K562 (cell line): ENCODE measurements around the gene MFN1. TPM values are rescaled to one million over a fixed set of nuclear protein-coding genes. Genes with fewer than 3 reads are reported as not detected.

Source experiments
- EP400 ChIP-seq: fragments of 450-650 bp; IDR thresholded peaks from 2 replicates; pipeline ENCODE4 v1.6.1; 2017; ENCODE audit warnings: antibody characterized with exemption, mild to moderate bottlenecking, moderate library complexity
- ETV1 ChIP-seq: fragments of 450-650 bp; conservative IDR thresholded peaks from 2 replicates; pipeline ENCODE4 v1.6.1; 2016; ENCODE audit warnings: missing genetic modification characterization, control low read depth, low read depth, missing compliant biosample characterization
- FOXA3 ChIP-seq, 2 experiments: fragments of 450-650 bp in 1 of 2; sonication (generic) in 1 of 2; formaldehyde crosslinking; IDR thresholded peaks in 1 of 2; conservative IDR thresholded peaks in 1 of 2; 2 replicates each; pipeline versions ENCODE4 v1.4.0 to v1.8.0; 2020 to 2022; ENCODE audit warnings: mild to moderate bottlenecking in 2 of 2, missing genetic modification reagents in 1 of 2
- KAT8 ChIP-seq: fragments of 450-650 bp; IDR thresholded peaks from 2 replicates; pipeline ENCODE4 v1.6.1; 2016; ENCODE audit warnings: low read depth, mild to moderate bottlenecking
- RAD21 ChIP-seq, 2 experiments: fragments of 250-450 bp in 1 of 2; fragments of 450-650 bp in 1 of 2; sonication (Bioruptor Pico) in 1 of 2; formaldehyde crosslinking in 1 of 2; IDR thresholded peaks in 1 of 2; conservative IDR thresholded peaks in 1 of 2; 2 replicates each; pipeline versions ENCODE4 v1.4.0 to v1.8.0; 2020 to 2022; ENCODE audit warnings: mild to moderate bottlenecking in 2 of 2, moderate library complexity in 1 of 2
- ZC3H8 ChIP-seq: fragments of 450-650 bp; IDR thresholded peaks from 2 replicates; pipeline ENCODE4 v1.6.1; 2017
- ZNF253 ChIP-seq: fragments of 250-450 bp; sonication (Bioruptor Pico); conservative IDR thresholded peaks from 2 replicates; pipeline ENCODE4 v1.6.1; 2021; ENCODE audit warnings: mild to moderate bottlenecking
- ZNF79 ChIP-seq: fragments of 250-450 bp; sonication (Bioruptor Pico); IDR thresholded peaks from 2 replicates; pipeline ENCODE4 v1.4.0; 2020; ENCODE audit warnings: low read depth, mild to moderate bottlenecking, moderate library complexity
- polyA plus RNA-seq, 8 experiments: library from polyadenylated mRNA; depleted of rRNA in 4 of 8; stranded (reverse) in 5 of 8; unstranded in 3 of 8; fragments of >200 nt; fragmentation: Nextera tagmentation in 2 of 8; fragmentation: Illumina TruSeq in 1 of 8; extraction: Ambion mirVana in 2 of 8; extraction: Trizol in 1 of 8; gene quantifications; 2 replicates each; pipeline versions ENCODE4 v1.2.1 to v1.2.3, GENCODE V29; 2011 to 2014; ENCODE audit warnings: inconsistent platforms in 1 of 8, missing spikeins in 1 of 8
- total RNA-seq, 7 experiments: library from RNA; depleted of rRNA in 6 of 7; stranded (reverse); fragments of >200 nt in 6 of 7; fragmentation: Illumina TruSeq in 2 of 7; extraction: Trizol in 2 of 7; gene quantifications; 2 replicates each; pipeline versions ENCODE4 v1.2.1 to v1.2.3, GENCODE V29; 2011 to 2021; ENCODE audit warnings: low replicate concordance in 1 of 7
- TF ChIP-seq, protein P1 (sequence below): fragments of 450-650 bp; formaldehyde crosslinking; IDR thresholded peaks from 2 replicates; pipeline ENCODE4 v1.4.0; 2022; ENCODE audit warnings: missing genetic modification characterization
- TF ChIP-seq, protein P2 (sequence below): fragments of 250-450 bp; sonication (Bioruptor Pico); IDR thresholded peaks from 2 replicates; pipeline ENCODE4 v1.8.0; 2022; ENCODE audit warnings: moderate library complexity, mild to moderate bottlenecking, inconsistent platforms
- TF ChIP-seq, protein P3 (sequence below): sonication (generic); formaldehyde crosslinking; IDR thresholded peaks from 2 replicates; pipeline ENCODE4 v1.8.1; 2023; ENCODE audit warnings: mild to moderate bottlenecking, missing genetic modification reagents
- TF ChIP-seq, protein P4 (sequence below): fragments of 250-450 bp; sonication (Bioruptor Pico); IDR thresholded peaks from 2 replicates; pipeline ENCODE4 v1.4.0; 2020; ENCODE audit warnings: mild to moderate bottlenecking, moderate library complexity
- TF ChIP-seq, protein P5 (sequence below), 2 experiments: fragments of 450-650 bp in 1 of 2; sonication (generic) in 1 of 2; formaldehyde crosslinking in 1 of 2; IDR thresholded peaks in 1 of 2; conservative IDR thresholded peaks in 1 of 2; 2 replicates each; pipeline versions ENCODE4 v1.6.1 to v1.8.1; 2016 to 2023; ENCODE audit warnings: mild to moderate bottlenecking in 2 of 2, moderate library complexity in 2 of 2, inconsistent platforms in 1 of 2, missing genetic modification reagents in 1 of 2
- TF ChIP-seq, protein P6 (sequence below): IDR thresholded peaks from 2 replicates; pipeline ENCODE4 v1.6.1; 2011; ENCODE audit not compliant: insufficient read length; ENCODE audit errors: extremely low read depth

MFN1 gene
- total and polyA plus RNA-seq, 9 of the 15 experiments (the other 6 are each of a cell fraction or from before 2014, with no cell fraction given): 10.5 to 42.7 (median 22.6) TPM

DNA sequence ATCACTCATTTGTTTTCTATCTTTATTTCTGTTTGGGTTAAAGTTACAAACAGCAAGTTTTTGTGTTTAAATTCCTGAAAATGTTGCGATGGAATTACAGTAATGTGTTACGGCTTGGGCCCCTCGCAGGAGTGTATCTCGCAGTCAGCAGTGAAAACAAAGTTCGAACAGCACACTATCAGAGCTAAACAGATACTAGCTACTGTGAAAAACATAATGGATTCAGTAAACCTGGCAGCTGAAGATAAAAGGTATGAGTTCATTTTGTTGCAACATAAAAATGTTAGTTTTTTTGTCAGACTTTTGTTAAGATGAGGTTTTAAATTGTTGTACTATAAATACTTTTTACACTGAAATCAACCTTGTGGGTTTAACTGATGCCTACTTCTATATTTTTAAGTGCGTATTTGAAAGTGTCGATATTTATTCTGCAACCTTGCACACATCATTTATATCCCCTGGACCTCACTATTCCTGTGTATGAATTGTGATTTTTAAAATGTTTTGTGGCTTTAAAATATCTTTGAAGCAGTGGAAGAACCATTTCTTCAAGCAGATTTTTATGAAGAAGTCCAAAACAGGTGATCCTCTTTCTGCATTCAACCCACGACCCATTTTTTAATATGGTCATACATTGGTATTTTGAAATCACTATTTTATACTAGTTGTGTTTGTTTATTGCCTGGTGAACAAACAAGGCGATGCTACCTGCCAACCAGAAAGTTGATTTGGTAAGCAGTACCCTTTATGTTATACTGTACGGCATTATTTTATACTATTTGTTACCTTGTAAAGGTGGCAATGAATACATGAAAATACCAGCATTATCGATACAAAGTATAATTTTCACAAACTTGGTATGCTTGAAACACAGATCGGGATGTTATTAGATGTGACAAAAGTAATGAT, 27.8 kb downstream of the MFN1 start (continued):
- TF ChIP-seq, protein P1, sequence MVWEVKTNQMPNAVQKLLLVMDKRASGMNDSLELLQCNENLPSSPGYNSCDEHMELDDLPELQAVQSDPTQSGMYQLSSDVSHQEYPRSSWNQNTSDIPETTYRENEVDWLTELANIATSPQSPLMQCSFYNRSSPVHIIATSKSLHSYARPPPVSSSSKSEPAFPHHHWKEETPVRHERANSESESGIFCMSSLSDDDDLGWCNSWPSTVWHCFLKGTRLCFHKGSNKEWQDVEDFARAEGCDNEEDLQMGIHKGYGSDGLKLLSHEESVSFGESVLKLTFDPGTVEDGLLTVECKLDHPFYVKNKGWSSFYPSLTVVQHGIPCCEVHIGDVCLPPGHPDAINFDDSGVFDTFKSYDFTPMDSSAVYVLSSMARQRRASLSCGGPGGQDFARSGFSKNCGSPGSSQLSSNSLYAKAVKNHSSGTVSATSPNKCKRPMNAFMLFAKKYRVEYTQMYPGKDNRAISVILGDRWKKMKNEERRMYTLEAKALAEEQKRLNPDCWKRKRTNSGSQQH (CRISPR knock-in tag): no peak
- TF ChIP-seq ZNF253 (CRISPR knock-in tag) (no peak), ZNF79 (CRISPR knock-in tag) (no peak), FOXA3 (CRISPR knock-in tag; conservative IDR thresholded peaks at IDR 0.05 in 1 of 2, IDR thresholded peaks at IDR 0.05 in 1 of 2) (no peak), KAT8 (no peak), RAD21 (CRISPR knock-in tag; conservative IDR thresholded peaks at IDR 0.05 in 1 of 2, IDR thresholded peaks at IDR 0.05 in 1 of 2) (no peak), ETV1 (tag) (no peak), EP400 (peak; percentile 58; the same call in 1 of the 2 replicates), ZC3H8 (no peak)
- TF ChIP-seq, protein P2, sequence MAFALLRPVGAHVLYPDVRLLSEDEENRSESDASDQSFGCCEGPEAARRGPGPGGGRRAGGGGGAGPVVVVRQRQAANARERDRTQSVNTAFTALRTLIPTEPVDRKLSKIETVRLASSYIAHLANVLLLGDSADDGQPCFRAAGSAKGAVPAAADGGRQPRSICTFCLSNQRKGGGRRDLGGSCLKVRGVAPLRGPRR (CRISPR knock-in tag): peak; percentile 74; the same call in 1 of the 2 replicates
- TF ChIP-seq, protein P3, sequence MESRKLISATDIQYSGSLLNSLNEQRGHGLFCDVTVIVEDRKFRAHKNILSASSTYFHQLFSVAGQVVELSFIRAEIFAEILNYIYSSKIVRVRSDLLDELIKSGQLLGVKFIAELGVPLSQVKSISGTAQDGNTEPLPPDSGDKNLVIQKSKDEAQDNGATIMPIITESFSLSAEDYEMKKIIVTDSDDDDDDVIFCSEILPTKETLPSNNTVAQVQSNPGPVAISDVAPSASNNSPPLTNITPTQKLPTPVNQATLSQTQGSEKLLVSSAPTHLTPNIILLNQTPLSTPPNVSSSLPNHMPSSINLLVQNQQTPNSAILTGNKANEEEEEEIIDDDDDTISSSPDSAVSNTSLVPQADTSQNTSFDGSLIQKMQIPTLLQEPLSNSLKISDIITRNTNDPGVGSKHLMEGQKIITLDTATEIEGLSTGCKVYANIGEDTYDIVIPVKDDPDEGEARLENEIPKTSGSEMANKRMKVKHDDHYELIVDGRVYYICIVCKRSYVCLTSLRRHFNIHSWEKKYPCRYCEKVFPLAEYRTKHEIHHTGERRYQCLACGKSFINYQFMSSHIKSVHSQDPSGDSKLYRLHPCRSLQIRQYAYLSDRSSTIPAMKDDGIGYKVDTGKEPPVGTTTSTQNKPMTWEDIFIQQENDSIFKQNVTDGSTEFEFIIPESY (CRISPR knock-in tag): peak; percentile 27; the same call in 1 of the 2 replicates
- TF ChIP-seq, protein P4, sequence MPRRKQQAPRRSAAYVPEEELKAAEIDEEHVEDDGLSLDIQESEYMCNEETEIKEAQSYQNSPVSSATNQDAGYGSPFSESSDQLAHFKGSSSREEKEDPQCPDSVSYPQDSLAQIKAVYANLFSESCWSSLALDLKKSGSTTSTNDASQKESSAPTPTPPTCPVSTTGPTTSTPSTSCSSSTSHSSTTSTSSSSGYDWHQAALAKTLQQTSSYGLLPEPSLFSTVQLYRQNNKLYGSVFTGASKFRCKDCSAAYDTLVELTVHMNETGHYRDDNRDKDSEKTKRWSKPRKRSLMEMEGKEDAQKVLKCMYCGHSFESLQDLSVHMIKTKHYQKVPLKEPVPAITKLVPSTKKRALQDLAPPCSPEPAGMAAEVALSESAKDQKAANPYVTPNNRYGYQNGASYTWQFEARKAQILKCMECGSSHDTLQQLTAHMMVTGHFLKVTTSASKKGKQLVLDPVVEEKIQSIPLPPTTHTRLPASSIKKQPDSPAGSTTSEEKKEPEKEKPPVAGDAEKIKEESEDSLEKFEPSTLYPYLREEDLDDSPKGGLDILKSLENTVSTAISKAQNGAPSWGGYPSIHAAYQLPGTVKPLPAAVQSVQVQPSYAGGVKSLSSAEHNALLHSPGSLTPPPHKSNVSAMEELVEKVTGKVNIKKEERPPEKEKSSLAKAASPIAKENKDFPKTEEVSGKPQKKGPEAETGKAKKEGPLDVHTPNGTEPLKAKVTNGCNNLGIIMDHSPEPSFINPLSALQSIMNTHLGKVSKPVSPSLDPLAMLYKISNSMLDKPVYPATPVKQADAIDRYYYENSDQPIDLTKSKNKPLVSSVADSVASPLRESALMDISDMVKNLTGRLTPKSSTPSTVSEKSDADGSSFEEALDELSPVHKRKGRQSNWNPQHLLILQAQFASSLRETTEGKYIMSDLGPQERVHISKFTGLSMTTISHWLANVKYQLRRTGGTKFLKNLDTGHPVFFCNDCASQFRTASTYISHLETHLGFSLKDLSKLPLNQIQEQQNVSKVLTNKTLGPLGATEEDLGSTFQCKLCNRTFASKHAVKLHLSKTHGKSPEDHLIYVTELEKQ: no peak
- TF ChIP-seq, protein P5, sequence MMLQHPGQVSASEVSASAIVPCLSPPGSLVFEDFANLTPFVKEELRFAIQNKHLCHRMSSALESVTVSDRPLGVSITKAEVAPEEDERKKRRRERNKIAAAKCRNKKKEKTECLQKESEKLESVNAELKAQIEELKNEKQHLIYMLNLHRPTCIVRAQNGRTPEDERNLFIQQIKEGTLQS (IDR thresholded peaks at IDR 0.05): peak; percentile 91
- TF ChIP-seq, protein P5 (CRISPR knock-in tag; conservative IDR thresholded peaks at IDR 0.05): no peak; the same call in 1 of the 2 replicates
- TF ChIP-seq, protein P6, sequence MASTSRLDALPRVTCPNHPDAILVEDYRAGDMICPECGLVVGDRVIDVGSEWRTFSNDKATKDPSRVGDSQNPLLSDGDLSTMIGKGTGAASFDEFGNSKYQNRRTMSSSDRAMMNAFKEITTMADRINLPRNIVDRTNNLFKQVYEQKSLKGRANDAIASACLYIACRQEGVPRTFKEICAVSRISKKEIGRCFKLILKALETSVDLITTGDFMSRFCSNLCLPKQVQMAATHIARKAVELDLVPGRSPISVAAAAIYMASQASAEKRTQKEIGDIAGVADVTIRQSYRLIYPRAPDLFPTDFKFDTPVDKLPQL: no peak
